Body of pancreas (tissue), 4 donors: ENCODE results near the gene PSMA3. TPM values are rescaled to one million over a fixed set of nuclear protein-coding genes. Genes with fewer than 3 reads are reported as not detected.

ENCODE experiments used
- ATAC-seq: fragments of 150-250 bp; one replicate; pipeline ENCODE4 v1.9.1; 2016
- DNase-seq, 4 donors: peaks; one replicate each; pipeline ENCODE4 v3.0.0-alpha.2; 2019
- H3K27ac ChIP-seq, 4 donors: fragments of 200-600 bp; sonication (generic); 1 replicate in 3 of 4; 2 replicates in 1 of 4; pipeline versions ENCODE4 v1.5.1 to v1.6.1; 2016 to 2019; ENCODE audit warnings: mild to moderate bottlenecking in 1 of 4, mixed read lengths in 1 of 4, moderate library complexity in 1 of 4
- H3K27me3 ChIP-seq, 2 donors: fragments of 200-600 bp; sonication (generic); one replicate each; pipeline ENCODE4 v1.6.0; 2016; ENCODE audit warnings: mild to moderate bottlenecking in 1 of 2
- H3K36me3 ChIP-seq, 2 donors: fragments of 200-600 bp; sonication (generic); replicated peaks in 1 of 2; 2 replicates each; pipeline ENCODE4 v1.5.1; 2016; ENCODE audit warnings: low read depth in 2 of 2; ENCODE audit not compliant: insufficient read depth in 1 of 2
- H3K4me1 ChIP-seq: fragments of 200-600 bp; sonication (generic); one replicate; pipeline ENCODE4 v1.6.0; 2016
- H3K4me3 ChIP-seq, 2 donors: fragments of 200-600 bp; sonication (generic); 1 replicate in 1 of 2; 2 replicates in 1 of 2; pipeline ENCODE4 v1.5.1; 2016 to 2019
- H3K9me3 ChIP-seq, 3 donors: fragments of 200-600 bp; sonication (generic); 1 replicate in 2 of 3; 2 replicates in 1 of 3; pipeline ENCODE4 v1.5.1; 2016
- POLR2A ChIP-seq, 3 donors: fragments of 450-650 bp; IDR thresholded peaks; one replicate each; pipeline ENCODE4 v1.6.1; 2016; ENCODE audit warnings: antibody characterized with exemption in 3 of 3, mild to moderate bottlenecking in 2 of 3
- WGBS, 2 donors: methylation state at CpG; one replicate each; pipeline ENCODE4 v1.1.5; 2017; 5-methylcytosine and 5-hydroxymethylcytosine counted together
- intact Hi-C: fragments of 100-400 bp; cut with DNase I; formaldehyde crosslinking; loops from one replicate; pipeline ENCODE4 v1.15.1; 2023
- total RNA-seq, 2 donors: library from RNA; depleted of rRNA; stranded (reverse); fragments of >200 nt; gene quantifications; one replicate each; pipeline ENCODE4 v1.1.0, GENCODE V29; 2016
- TF ChIP-seq, protein P1 (sequence below), 7 experiments: fragments of 450-650 bp in 4 of 7; fragments of 200-600 bp in 3 of 7; sonication (generic) in 3 of 7; IDR thresholded peaks; one replicate each; pipeline ENCODE4 v1.5.1; 2016 to 2019; ENCODE audit warnings: antibody characterized with exemption in 7 of 7

The PSMA3 gene
- total RNA-seq, 2 donors from 2014 or later, result 59.7 to 77.0 TPM

DNA sequence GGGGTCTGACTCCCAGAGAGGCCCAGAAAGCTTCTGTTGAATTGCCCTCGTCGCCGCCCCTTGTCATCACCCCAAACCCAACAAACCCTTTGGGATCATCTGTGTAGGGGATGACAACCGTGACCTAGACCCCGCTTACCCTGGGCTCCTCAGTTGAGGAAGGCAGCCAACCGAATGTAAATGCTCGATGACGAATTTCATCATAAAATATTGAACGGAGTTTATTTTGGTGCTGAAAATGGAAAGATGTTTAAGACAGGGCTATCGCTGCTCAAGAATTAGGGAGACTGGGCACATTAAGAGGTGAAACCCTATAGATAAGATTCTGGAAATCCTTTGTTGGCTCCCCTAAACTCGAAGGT, 44.2 kb upstream of the PSMA3 start:
- Histone ChIP-seq H3K27ac (peak overlapping the region; percentile 85 to 94 (median 91)), H3K27me3 (no peaks in the 10 kb centered on the region), H3K4me1 (peaks cover 15% of the 10 kb centered on the region), H3K9me3 (no peaks in the 10 kb centered on the region), H3K36me3 (peaks cover 0 to 2% of the 10 kb centered on the region in 2 donors), H3K4me3 (peak overlapping the region; percentile 75 to 94)
- ATAC-seq (no peak), DNase-seq (no peak)
- TF ChIP-seq, protein P1, sequence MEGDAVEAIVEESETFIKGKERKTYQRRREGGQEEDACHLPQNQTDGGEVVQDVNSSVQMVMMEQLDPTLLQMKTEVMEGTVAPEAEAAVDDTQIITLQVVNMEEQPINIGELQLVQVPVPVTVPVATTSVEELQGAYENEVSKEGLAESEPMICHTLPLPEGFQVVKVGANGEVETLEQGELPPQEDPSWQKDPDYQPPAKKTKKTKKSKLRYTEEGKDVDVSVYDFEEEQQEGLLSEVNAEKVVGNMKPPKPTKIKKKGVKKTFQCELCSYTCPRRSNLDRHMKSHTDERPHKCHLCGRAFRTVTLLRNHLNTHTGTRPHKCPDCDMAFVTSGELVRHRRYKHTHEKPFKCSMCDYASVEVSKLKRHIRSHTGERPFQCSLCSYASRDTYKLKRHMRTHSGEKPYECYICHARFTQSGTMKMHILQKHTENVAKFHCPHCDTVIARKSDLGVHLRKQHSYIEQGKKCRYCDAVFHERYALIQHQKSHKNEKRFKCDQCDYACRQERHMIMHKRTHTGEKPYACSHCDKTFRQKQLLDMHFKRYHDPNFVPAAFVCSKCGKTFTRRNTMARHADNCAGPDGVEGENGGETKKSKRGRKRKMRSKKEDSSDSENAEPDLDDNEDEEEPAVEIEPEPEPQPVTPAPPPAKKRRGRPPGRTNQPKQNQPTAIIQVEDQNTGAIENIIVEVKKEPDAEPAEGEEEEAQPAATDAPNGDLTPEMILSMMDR (IDR thresholded peaks at IDR 0.05), result no peak
- no peak for TF ChIP-seq POLR2A (IDR thresholded peaks at IDR 0.05)
- 0 to 1% methylated on average over 11 of the region's 11 CpGs for WGBS, 2 donors
- intact Hi-C loops, result no loop called here

DNA sequence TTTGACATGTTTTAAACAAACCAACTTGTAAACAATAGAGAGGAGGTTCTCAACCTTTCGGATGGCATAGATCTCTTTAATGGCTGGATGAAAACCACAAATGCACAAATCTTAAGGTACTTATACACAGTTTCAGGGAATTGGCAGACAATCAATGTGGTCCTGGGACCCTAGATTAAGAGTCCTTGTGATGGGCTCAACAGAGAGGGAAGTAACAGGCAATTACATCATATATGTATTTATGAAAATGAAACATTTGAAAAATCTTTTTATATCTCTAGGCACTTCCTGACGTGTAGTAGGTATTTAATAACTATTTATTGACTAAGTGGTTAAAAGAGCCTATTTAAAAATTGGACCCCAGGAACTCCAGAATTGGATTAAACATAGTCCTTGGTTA, 43.8 kb upstream of the PSMA3 start:
- Histone ChIP-seq H3K27ac (peak overlapping the region in 3 of 4 donors; percentile 85 to 94 (median 94)), H3K9me3 (no peaks in the 10 kb centered on the region), H3K4me3 (peak overlapping the region; percentile 75 to 94), H3K36me3 (peaks cover 0 to 2% of the 10 kb centered on the region in 2 donors), H3K27me3 (no peaks in the 10 kb centered on the region), H3K4me1 (peaks cover 15% of the 10 kb centered on the region)
- intact Hi-C loops, result no loop called here
- WGBS, 2 donors, result 0 to 1% methylated on average over 2 of the region's 2 CpGs
- no peak for ATAC-seq
- TF ChIP-seq, protein P1 (IDR thresholded peaks at IDR 0.05), result no peak
- TF ChIP-seq POLR2A (IDR thresholded peaks at IDR 0.05), result no peak
- no peak for DNase-seq

DNA sequence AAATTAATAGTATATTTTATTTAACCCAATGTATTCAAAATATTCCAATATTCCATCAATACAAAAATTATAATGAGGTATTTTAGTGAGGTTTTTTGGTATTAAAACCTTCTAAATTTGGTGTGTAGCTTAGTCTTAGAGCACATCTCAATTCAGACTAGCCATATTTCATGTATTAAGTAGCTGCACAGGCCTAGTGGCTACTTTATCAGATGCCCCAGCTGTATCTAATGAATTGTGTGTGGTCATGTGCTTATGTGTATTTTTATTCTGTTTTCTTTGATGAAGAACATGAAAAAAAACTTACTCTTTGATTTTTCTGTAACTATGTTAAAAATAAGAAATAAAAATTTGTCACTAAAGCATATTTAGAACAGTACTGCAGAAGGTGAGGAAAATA, 31.5 kb upstream of the PSMA3 start:
- Histone ChIP-seq H3K27me3 (no peaks in the 10 kb centered on the region), H3K4me1 (no peaks in the 10 kb centered on the region), H3K36me3 (peaks cover 0 to 8% of the 10 kb centered on the region in 2 donors), H3K27ac (no peak overlapping the region), H3K4me3 (no peak overlapping the region), H3K9me3 (no peaks in the 10 kb centered on the region)
- intact Hi-C loops, result no loop called here
- ATAC-seq, result no peak
- TF ChIP-seq, protein P1 (IDR thresholded peaks at IDR 0.05), result no peak
- TF ChIP-seq POLR2A (IDR thresholded peaks at IDR 0.05), result no peak
- no peak for DNase-seq

DNA sequence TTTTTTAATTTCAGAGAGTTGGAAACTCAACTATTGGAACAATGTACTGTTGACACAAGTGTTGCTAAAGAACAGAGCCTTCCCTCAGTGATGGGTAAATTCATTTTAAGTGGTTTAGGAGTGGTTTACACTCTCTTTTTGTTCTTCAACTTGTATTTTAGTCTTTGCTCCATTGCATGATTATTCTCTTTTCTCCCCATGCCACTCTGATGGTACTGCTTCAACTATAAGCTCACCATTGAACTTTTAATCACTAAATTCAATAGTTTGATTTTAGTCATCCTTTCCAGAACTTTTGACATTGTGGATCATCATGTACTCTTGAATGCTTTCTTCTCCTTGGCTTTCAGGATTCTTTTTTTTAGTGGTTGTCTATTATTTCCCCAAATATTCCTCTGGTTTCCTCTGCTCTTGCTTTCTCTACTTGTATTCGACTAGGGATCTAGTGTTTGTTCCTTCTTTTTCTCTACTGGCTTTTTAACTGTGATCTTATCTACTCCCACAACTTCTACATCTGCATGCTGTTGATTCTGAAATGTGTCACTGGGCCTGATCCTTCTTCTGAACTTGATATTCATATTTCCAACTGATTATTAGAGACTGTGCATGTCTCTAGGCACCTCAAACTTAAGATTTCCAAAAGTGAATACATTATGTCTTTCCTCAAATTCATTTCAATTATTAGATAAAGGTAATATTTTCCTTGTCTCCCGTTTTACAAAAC, 29.3 kb upstream of the PSMA3 start:
- Histone ChIP-seq H3K36me3 (peaks cover 0 to 6% of the 10 kb centered on the region in 2 donors), H3K4me3 (no peak overlapping the region), H3K4me1 (no peaks in the 10 kb centered on the region), H3K27ac (no peak overlapping the region), H3K27me3 (no peaks in the 10 kb centered on the region), H3K9me3 (no peaks in the 10 kb centered on the region)
- no peak for TF ChIP-seq POLR2A (IDR thresholded peaks at IDR 0.05)
- TF ChIP-seq, protein P1 (IDR thresholded peaks at IDR 0.05), result no peak
- 81 to 86% methylated on average over 2 of the region's 2 CpGs for WGBS, 2 donors
- DNase-seq, result no peak
- intact Hi-C loops, result no loop called here
- no peak for ATAC-seq

DNA sequence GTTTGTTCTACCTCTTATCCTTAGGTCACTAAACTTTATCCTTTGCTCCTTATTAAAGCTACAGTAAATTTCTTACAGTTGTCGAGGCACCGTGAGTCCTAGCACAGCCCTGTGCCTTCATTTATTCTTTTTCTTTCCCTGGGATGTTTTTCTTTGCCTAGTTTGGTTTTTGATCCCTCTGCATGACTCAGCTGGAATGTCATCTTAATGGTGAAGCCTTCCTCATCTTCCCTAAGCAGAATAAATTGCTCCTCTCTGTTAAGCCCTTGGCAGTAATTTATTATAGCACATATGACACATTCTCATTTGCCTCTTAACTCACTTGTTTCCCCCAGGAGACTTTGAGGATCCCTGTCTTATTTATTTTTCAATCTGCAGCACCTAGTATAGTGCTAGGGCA, 28.1 kb upstream of the PSMA3 start:
- intact Hi-C loops, result no loop called here
- TF ChIP-seq, protein P1 (IDR thresholded peaks at IDR 0.05), result no peak
- no peak for TF ChIP-seq POLR2A (IDR thresholded peaks at IDR 0.05)
- H3K4me3 ChIP-seq, result no peak overlapping the region
- 94 to 96% methylated on average over 2 of the region's 2 CpGs for WGBS, 2 donors
- peaks cover 0 to 6% of the 10 kb centered on the region in 2 donors for H3K36me3 ChIP-seq
- no peaks in the 10 kb centered on the region for H3K4me1 ChIP-seq
- no peaks in the 10 kb centered on the region for H3K9me3 ChIP-seq
- DNase-seq (no peak), ATAC-seq (no peak)
- H3K27ac ChIP-seq, result no peak overlapping the region
- H3K27me3 ChIP-seq, result no peaks in the 10 kb centered on the region
